GM12878 (cell line): Measurements from ENCODE around the gene SMAD9. TPM values are rescaled to one million over a fixed set of nuclear protein-coding genes. Genes with fewer than 3 reads are reported as not detected.

Experiments
- ATAC-seq: fragments of 200-7000 bp; cut with Tn5 transposase; 3 replicates; pipeline ENCODE4 v1.9.1; 2020; ENCODE audit warnings: mild to moderate bottlenecking, moderate library complexity
- BruUV-seq: library from RNA; stranded (reverse); fragments of 400-500 nt; replicated peaks from 2 replicates; lab custom pipeline; 2021; lab: Mats Ljungman, UMichigan
- CTCF ChIA-PET: fragments of 300-600 bp; sonication (Branson Sonifier 250); formaldehyde crosslinking; extraction: SDS; loops from one replicate; lab custom pipeline; 2021; ENCODE audit warnings: inconsistent platforms; lab: Yijun Ruan, JAX
- POLR2A ChIA-PET: fragments of 350-600 bp; formaldehyde crosslinking; extraction: SDS; loops from one replicate; lab custom pipeline; 2021; ENCODE audit warnings: inconsistent platforms; lab: Charles Lee
- RAD21 ChIA-PET: fragments of 300-600 bp; sonication (Branson Sonifier 250); formaldehyde crosslinking; loops from one replicate; lab custom pipeline; 2023; ENCODE audit warnings: antibody characterized with exemption; ENCODE audit not compliant: unreplicated experiment; lab: Charles Lee
- SMC1A ChIA-PET: fragments of 300-600 bp; sonication (Branson Sonifier 250); formaldehyde crosslinking; loops from one replicate; lab custom pipeline; 2023; ENCODE audit not compliant: unreplicated experiment, uncharacterized antibody; lab: Charles Lee
- DNase-seq: peaks from one replicate; pipeline ENCODE4 v3.0.0-alpha.2; 2011; ENCODE audit warnings: low read depth, low spot score
- FAIRE-seq: peaks from 3 replicates; lab custom pipeline; 2011; peaks lifted over from hg19 to GRCh38; lab: Jason Lieb, UNC
- H2AFZ ChIP-seq: 2 replicates; pipeline ENCODE4 v1.6.0; 2011; ENCODE audit warnings: low read depth, low read length, control low read depth; ENCODE audit not compliant: control insufficient read depth
- H3K27ac ChIP-seq: 2 replicates; pipeline ENCODE4 v1.5.1; 2011; ENCODE audit warnings: control low read depth; ENCODE audit not compliant: control insufficient read depth, insufficient read depth
- H3K27me3 ChIP-seq, 2 experiments: replicated peaks in 1 of 2; 2 replicates each; pipeline versions ENCODE4 v1.6.0 to v1.6.1; 2011; ENCODE audit warnings: low read length in 1 of 2; ENCODE audit not compliant: control insufficient read depth in 2 of 2, insufficient read depth in 2 of 2
- H3K36me3 ChIP-seq, 2 experiments: 2 replicates each; pipeline ENCODE4 v1.5.1; 2011; ENCODE audit warnings: low read length in 1 of 2; ENCODE audit not compliant: control insufficient read depth in 2 of 2, insufficient read depth in 2 of 2
- H3K4me1 ChIP-seq: 2 replicates; pipeline ENCODE4 v1.6.1; 2011; ENCODE audit warnings: mild to moderate bottlenecking, low read length, moderate library complexity, mixed read lengths; ENCODE audit not compliant: control insufficient read depth, insufficient read depth
- H3K4me2 ChIP-seq: 2 replicates; pipeline ENCODE4 v1.6.0; 2011; ENCODE audit warnings: control low read depth; ENCODE audit not compliant: control insufficient read depth, insufficient read depth
- H3K4me3 ChIP-seq: fragments of 200-600 bp; sonication (generic); 2 replicates; pipeline ENCODE4 v1.5.1; 2016
- H3K79me2 ChIP-seq: 2 replicates; pipeline ENCODE4 v1.6.0; 2011; ENCODE audit warnings: low read length; ENCODE audit not compliant: control insufficient read depth, insufficient read depth
- H3K9ac ChIP-seq: 2 replicates; pipeline ENCODE4 v1.8.0; 2011; ENCODE audit warnings: low read length, control low read depth, mixed read lengths; ENCODE audit not compliant: control insufficient read depth, insufficient read depth
- H3K9me3 ChIP-seq: replicated peaks from 3 replicates; pipeline ENCODE4 v1.5.1; 2011; ENCODE audit warnings: mild to moderate bottlenecking, low read length; ENCODE audit not compliant: control insufficient read depth, insufficient read depth
- H4K20me1 ChIP-seq: 2 replicates; pipeline ENCODE4 v1.6.0; 2011; ENCODE audit not compliant: control insufficient read depth, insufficient read depth
- BRCA1 ChIP-seq: IDR thresholded peaks from 2 replicates; pipeline ENCODE4 v1.6.1; 2011; ENCODE audit warnings: low read depth, low read length, improper control_type of control experiment
- EP300 ChIP-seq, 2 experiments: fragments of 150-350 bp in 1 of 2; IDR thresholded peaks; 2 replicates each; pipeline ENCODE4 v1.6.1; 2011 to 2012; ENCODE audit warnings: low read depth in 2 of 2, low read length in 2 of 2, borderline replicate concordance in 1 of 2, improper control_type of control experiment in 1 of 2, inconsistent platforms in 1 of 2; ENCODE audit not compliant: control insufficient read depth in 1 of 2
- FOXM1 ChIP-seq: IDR thresholded peaks from 2 replicates; pipeline ENCODE4 v1.6.1; 2012; ENCODE audit warnings: low read depth, mild to moderate bottlenecking, inconsistent platforms, low read length, moderate library complexity
- HDAC6 ChIP-seq: fragments of 200-600 bp; sonication (generic); IDR thresholded peaks from one replicate; pipeline ENCODE4 v1.8.0; 2017; ENCODE audit warnings: antibody characterized with exemption; ENCODE audit not compliant: unreplicated experiment
- NFIC ChIP-seq: IDR thresholded peaks from 2 replicates; pipeline ENCODE4 v1.6.1; 2012; ENCODE audit warnings: low read depth, mild to moderate bottlenecking, inconsistent platforms, low read length, moderate library complexity
- NFXL1 ChIP-seq: fragments of 450-650 bp; IDR thresholded peaks from 2 replicates; pipeline ENCODE4 v1.6.1; 2017; ENCODE audit warnings: antibody characterized with exemption, mild to moderate bottlenecking, borderline replicate concordance
- NR2C2 ChIP-seq: IDR thresholded peaks from 2 replicates; pipeline ENCODE4 v1.6.1; 2011; ENCODE audit warnings: borderline replicate concordance, low read depth; ENCODE audit not compliant: control insufficient read depth, insufficient read length
- PML ChIP-seq: IDR thresholded peaks from 2 replicates; pipeline ENCODE4 v1.6.1; 2012; ENCODE audit warnings: low read length, inconsistent platforms
- RAD21 ChIP-seq: IDR thresholded peaks from 2 replicates; pipeline ENCODE4 v1.6.1; 2011; ENCODE audit warnings: mild to moderate bottlenecking, low read depth, low read length, moderate library complexity; ENCODE audit not compliant: insufficient read depth
- RBBP5 ChIP-seq: fragments of 200-600 bp; sonication (generic); conservative IDR thresholded peaks from 2 replicates; pipeline ENCODE4 v1.6.1; 2016
- RELA ChIP-seq: fragments of 450-650 bp; IDR thresholded peaks from 2 replicates; pipeline ENCODE4 v1.8.0; 2014; ENCODE audit warnings: borderline replicate concordance; ENCODE audit not compliant: partially characterized antibody
- SP1 ChIP-seq: IDR thresholded peaks from one replicate; pipeline ENCODE4 v1.6.1; 2011; ENCODE audit warnings: low read depth, low read length
- ZSCAN29 ChIP-seq: fragments of 450-650 bp; IDR thresholded peaks from 2 replicates; pipeline ENCODE4 v1.6.1; 2017; ENCODE audit warnings: mild to moderate bottlenecking, moderate library complexity
- ZZZ3 ChIP-seq: IDR thresholded peaks from 2 replicates; pipeline ENCODE4 v1.6.1; 2011; ENCODE audit warnings: low read depth; ENCODE audit not compliant: control insufficient read depth, insufficient read length
- WGBS: methylation state at CpG from one replicate; pipeline ENCODE4 v1.1.6; 2016; ENCODE audit warnings: low lambda C conversion rate; ENCODE audit not compliant: insufficient replicate concordance, insufficient coverage; ENCODE audit errors: missing lambda C conversion rate; 5-methylcytosine and 5-hydroxymethylcytosine counted together
- in situ Hi-C: fragments of 300-500 bp; cut with MboI; formaldehyde crosslinking; loops from 9 replicates; pipeline ENCODE4 v1.14.3; 2018; ENCODE audit warnings: mixed read lengths
- intact Hi-C: fragments of 100-400 bp; cut with micrococcal nuclease; formaldehyde crosslinking; loops from one replicate; pipeline ENCODE4 v1.14.2; 2022; ENCODE audit not compliant: unreplicated experiment
- polyA plus RNA-seq, 11 experiments: library from polyadenylated mRNA; depleted of rRNA in 4 of 11; unstranded in 6 of 11; stranded (reverse) in 5 of 11; fragments of >200 nt; fragmentation: Nextera tagmentation in 4 of 11; fragmentation: Illumina TruSeq in 1 of 11; extraction: Ambion mirVana in 4 of 11; extraction: Trizol in 1 of 11; gene quantifications; 1 replicate in 1 of 11; 2 replicates in 10 of 11; pipeline versions ENCODE4 v1.2.1 to v1.2.3, GENCODE V29; 2011 to 2016; ENCODE audit warnings: inconsistent platforms in 2 of 11, missing spikeins in 2 of 11, low read depth in 1 of 11
- total RNA-seq, 4 experiments: library from RNA; depleted of rRNA in 3 of 4; stranded (reverse); fragments of >200 nt in 3 of 4; fragmentation: Illumina TruSeq in 1 of 4; extraction: Trizol in 1 of 4; gene quantifications; 2 replicates each; pipeline versions ENCODE4 v1.2.1 to v1.2.3, GENCODE V29; 2013 to 2021
- TF ChIP-seq, protein P1 (sequence below): fragments of 150-350 bp; IDR thresholded peaks from 2 replicates; pipeline ENCODE4 v1.6.1; 2016; ENCODE audit warnings: low read depth, low read length
- TF ChIP-seq, protein P2 (sequence below): IDR thresholded peaks from 2 replicates; pipeline ENCODE4 v1.6.1; 2012; ENCODE audit warnings: low read depth, low read length, improper control_type of control experiment
- TF ChIP-seq, protein P3 (sequence below): fragments of 450-650 bp; IDR thresholded peaks from 2 replicates; pipeline ENCODE4 v1.6.1; 2017; ENCODE audit warnings: mild to moderate bottlenecking

SMAD9 gene
- total and polyA plus RNA-seq, 10 of the 15 experiments (the other 5 are each of a cell fraction or from before 2014, with no cell fraction given), result 0.22 to 0.69 (median 0.42) TPM; not detected in 6

DNA sequence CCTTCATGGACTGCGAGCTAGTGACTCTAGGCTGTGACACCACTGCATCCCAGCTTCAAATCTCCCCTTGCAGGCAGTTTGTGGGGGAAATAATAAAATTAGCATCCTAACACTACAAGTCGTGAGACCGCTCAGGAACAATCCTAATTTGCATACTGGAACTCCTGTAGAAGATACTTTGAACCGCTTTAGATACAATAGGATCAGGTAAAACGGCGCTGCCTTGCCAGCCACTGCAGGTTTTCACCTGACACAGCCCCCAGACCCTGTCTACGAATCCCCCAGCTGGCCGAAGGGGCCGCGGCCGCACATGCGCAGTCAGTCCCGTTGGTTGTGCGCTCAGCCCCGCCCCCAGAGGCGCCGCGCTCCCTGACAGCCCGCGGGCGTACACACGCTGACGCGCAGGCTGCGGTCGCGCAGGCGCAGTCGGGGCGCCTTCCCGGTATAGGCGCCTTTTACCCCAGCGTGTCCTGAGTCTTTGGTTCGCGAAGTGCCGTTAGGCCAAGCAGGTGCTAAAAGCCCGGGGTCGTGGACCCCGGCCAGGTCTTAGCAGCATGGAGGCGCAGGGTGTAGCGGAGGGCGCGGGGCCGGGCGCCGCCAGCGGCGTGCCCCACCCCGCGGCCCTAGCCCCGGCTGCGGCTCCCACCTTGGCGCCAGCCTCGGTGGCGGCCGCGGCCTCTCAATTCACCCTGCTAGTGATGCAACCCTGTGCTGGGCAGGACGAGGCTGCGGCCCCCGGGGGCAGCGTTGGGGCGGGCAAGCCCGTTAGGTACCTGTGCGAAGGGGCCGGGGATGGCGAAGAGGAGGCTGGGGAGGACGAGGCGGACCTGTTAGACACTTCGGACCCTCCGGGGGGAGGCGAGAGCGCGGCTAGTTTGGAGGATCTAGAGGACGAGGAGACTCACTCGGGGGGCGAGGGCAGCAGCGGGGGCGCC is 101.0 kb downstream of the SMAD9 start, which contains the start of gene RFXAP:
TSS of gene RFXAP (plus strand) at position 419 of the 935 bp plus-strand sequence. CDS start at position 555, 136 bp downstream.
- H3K4me2 ChIP-seq, result peak within 1 kb of the TSS; percentile 13
- CTCF ChIA-PET, result no interaction called here
- H3K9ac ChIP-seq, result peak within 1 kb of the TSS; percentile 68; the same call in 1 of the 2 replicates
- RAD21 ChIA-PET, result no interaction called here
- H3K4me3 ChIP-seq, result peak within 1 kb of the TSS; percentile 64
- H4K20me1 ChIP-seq, result no peaks in the 10 kb centered on the region
- in situ Hi-C loops (no loop called here), intact Hi-C loops (loop anchor here (5.0 kb wide), 1 partner anchor 238 kb away; the partner anchor contains the start of gene SUPT20H)
- POLR2A ChIA-PET, result interaction anchor here (0.6 kb wide), 1 partner anchor 27 kb away, joined by 3 read pairs; no protein-coding TSS in a partner anchor
- WGBS, result 1% methylated on average over 78 of the region's 78 CpGs
- H2AFZ ChIP-seq, result peak within 1 kb of the TSS; percentile 61
- DNase-seq, result peak; percentile 51
- no peaks in the 10 kb centered on the region for H3K36me3 ChIP-seq
- peaks cover 40% of the 10 kb centered on the region for H3K79me2 ChIP-seq
- peak within 1 kb of the TSS; percentile 54 for H3K27ac ChIP-seq
- H3K27me3 ChIP-seq, result peaks cover 0 to 3% of the 10 kb centered on the region in 2 experiments; a peak in 2 of 4 replicates
- no TSS peak for BruUV-seq
- peak; percentile 31 for FAIRE-seq
- no peaks in the 10 kb centered on the region for H3K9me3 ChIP-seq
- SMC1A ChIA-PET, result no interaction called here
- ATAC-seq, result peak; percentile 87
- no peaks in the 10 kb centered on the region; the same call in 1 of the 2 replicates for H3K4me1 ChIP-seq
- TF ChIP-seq FOXM1 (no peak), ZSCAN29 (no peak), SP1 (no peak), NR2C2 (no peak), RBBP5 (no peak), RELA (peak; percentile 11), HDAC6 (no peak), EP300 (IDR thresholded peaks at IDR 0.05; ENCODE audit: borderline replicate concordance in 1 of 2, control insufficient read depth in 1 of 2, low read depth in 2 of 2, low read length in 2 of 2) (no peak), NFXL1 (no peak), RAD21 (no peak), BRCA1 (no peak), ZZZ3 (no peak), PML (no peak), NFIC (no peak)
- TF ChIP-seq, protein P1, sequence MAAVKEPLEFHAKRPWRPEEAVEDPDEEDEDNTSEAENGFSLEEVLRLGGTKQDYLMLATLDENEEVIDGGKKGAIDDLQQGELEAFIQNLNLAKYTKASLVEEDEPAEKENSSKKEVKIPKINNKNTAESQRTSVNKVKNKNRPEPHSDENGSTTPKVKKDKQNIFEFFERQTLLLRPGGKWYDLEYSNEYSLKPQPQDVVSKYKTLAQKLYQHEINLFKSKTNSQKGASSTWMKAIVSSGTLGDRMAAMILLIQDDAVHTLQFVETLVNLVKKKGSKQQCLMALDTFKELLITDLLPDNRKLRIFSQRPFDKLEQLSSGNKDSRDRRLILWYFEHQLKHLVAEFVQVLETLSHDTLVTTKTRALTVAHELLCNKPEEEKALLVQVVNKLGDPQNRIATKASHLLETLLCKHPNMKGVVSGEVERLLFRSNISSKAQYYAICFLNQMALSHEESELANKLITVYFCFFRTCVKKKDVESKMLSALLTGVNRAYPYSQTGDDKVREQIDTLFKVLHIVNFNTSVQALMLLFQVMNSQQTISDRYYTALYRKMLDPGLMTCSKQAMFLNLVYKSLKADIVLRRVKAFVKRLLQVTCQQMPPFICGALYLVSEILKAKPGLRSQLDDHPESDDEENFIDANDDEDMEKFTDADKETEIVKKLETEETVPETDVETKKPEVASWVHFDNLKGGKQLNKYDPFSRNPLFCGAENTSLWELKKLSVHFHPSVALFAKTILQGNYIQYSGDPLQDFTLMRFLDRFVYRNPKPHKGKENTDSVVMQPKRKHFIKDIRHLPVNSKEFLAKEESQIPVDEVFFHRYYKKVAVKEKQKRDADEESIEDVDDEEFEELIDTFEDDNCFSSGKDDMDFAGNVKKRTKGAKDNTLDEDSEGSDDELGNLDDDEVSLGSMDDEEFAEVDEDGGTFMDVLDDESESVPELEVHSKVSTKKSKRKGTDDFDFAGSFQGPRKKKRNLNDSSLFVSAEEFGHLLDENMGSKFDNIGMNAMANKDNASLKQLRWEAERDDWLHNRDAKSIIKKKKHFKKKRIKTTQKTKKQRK, result no peak
- TF ChIP-seq, protein P2, sequence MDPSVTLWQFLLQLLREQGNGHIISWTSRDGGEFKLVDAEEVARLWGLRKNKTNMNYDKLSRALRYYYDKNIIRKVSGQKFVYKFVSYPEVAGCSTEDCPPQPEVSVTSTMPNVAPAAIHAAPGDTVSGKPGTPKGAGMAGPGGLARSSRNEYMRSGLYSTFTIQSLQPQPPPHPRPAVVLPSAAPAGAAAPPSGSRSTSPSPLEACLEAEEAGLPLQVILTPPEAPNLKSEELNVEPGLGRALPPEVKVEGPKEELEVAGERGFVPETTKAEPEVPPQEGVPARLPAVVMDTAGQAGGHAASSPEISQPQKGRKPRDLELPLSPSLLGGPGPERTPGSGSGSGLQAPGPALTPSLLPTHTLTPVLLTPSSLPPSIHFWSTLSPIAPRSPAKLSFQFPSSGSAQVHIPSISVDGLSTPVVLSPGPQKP, result no peak
- TF ChIP-seq, protein P3, sequence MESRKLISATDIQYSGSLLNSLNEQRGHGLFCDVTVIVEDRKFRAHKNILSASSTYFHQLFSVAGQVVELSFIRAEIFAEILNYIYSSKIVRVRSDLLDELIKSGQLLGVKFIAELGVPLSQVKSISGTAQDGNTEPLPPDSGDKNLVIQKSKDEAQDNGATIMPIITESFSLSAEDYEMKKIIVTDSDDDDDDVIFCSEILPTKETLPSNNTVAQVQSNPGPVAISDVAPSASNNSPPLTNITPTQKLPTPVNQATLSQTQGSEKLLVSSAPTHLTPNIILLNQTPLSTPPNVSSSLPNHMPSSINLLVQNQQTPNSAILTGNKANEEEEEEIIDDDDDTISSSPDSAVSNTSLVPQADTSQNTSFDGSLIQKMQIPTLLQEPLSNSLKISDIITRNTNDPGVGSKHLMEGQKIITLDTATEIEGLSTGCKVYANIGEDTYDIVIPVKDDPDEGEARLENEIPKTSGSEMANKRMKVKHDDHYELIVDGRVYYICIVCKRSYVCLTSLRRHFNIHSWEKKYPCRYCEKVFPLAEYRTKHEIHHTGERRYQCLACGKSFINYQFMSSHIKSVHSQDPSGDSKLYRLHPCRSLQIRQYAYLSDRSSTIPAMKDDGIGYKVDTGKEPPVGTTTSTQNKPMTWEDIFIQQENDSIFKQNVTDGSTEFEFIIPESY, result no peak
